HEK293T (cell line): Measurements from ENCODE around the gene GGT6.

Experiments used
- ARNT ChIP-seq: fragments of 450-650 bp; IDR thresholded peaks from 2 replicates; pipeline ENCODE4 v1.6.1; 2017; ENCODE audit warnings: mild to moderate bottlenecking
- FOXK2 ChIP-seq: fragments of 450-650 bp; IDR thresholded peaks from 2 replicates; pipeline ENCODE4 v1.6.1; 2016; ENCODE audit warnings: mild to moderate bottlenecking
- FOXM1 ChIP-seq: fragments of 450-650 bp; IDR thresholded peaks from 2 replicates; pipeline ENCODE4 v1.6.1; 2017; ENCODE audit warnings: mild to moderate bottlenecking, borderline replicate concordance
- L3MBTL2 ChIP-seq: fragments of 450-650 bp; conservative IDR thresholded peaks from 2 replicates; pipeline ENCODE4 v1.6.1; 2016; ENCODE audit warnings: mild to moderate bottlenecking
- SP1 ChIP-seq: fragments of 450-650 bp; IDR thresholded peaks from 2 replicates; pipeline ENCODE4 v1.6.1; 2017
- SUZ12 ChIP-seq: fragments of 450-650 bp; IDR thresholded peaks from 2 replicates; pipeline ENCODE4 v1.6.1; 2016; ENCODE audit warnings: mild to moderate bottlenecking
- TF ChIP-seq, protein P1 (sequence below): fragments of 450-650 bp; IDR thresholded peaks from 2 replicates; pipeline ENCODE4 v1.6.1; 2016

DNA sequence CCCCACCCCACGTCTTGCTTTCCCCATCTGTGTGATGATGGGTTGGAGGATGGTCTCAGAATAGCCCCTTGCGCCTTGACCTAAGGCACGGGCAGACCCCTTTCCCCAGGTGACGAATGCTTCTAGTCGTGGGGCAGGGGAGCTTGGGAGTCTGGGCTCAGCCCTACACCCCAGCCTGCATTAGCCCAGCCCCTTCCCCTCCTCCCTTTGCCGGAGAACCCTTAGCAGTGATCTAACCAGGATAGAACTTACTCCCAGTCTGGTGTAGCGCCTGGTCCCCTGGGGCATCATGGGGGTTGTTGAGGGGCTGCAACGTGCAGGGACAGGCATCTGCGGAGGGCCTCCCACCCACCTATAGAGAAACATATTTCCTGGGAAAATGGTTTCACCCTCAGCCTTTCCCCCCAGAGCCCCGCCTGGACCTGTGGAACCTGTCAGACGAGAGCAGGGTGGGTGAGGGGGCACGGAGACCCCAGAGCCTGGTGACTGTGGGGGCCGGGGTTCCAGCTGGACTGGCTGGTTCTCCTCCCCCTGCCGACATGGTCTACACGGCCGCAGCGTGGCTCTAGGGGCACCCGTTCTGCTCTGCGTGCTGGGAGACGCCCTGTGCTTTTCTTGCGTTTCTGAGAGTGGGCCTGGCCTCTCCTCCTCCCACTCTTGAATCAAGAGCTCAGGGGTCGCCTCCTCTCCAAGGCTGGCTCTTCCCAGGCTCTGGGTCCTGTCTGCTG is 28.7 kb upstream of the GGT6 start:
- TF ChIP-seq L3MBTL2 (no peak), SP1 (no peak), FOXM1 (no peak), FOXK2 (no peak), ARNT (no peak), SUZ12 (no peak)
- TF ChIP-seq, protein P1, sequence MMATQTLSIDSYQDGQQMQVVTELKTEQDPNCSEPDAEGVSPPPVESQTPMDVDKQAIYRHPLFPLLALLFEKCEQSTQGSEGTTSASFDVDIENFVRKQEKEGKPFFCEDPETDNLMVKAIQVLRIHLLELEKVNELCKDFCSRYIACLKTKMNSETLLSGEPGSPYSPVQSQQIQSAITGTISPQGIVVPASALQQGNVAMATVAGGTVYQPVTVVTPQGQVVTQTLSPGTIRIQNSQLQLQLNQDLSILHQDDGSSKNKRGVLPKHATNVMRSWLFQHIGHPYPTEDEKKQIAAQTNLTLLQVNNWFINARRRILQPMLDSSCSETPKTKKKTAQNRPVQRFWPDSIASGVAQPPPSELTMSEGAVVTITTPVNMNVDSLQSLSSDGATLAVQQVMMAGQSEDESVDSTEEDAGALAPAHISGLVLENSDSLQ, result no peak
